Small intestine (tissue), 7 donors: Measurements from ENCODE around the gene AQP1. TPM values are rescaled to one million over a fixed set of nuclear protein-coding genes. Genes with fewer than 3 reads are reported as not detected.

ENCODE experiments used
- DNase-seq, 2 donors: peaks; one replicate each; pipeline versions ENCODE4 v3.0.0 to v3.0.0-alpha.2; 2013
- FAIRE-seq: peaks from 2 replicates; lab custom pipeline; 2012; peaks lifted over from hg19 to GRCh38; lab: Jason Lieb, UNC
- H3K27ac ChIP-seq, 3 donors: one replicate each; pipeline ENCODE4 v1.5.1; 2013; ENCODE audit warnings: low read length in 2 of 3, mild to moderate bottlenecking in 2 of 3, control low read depth in 1 of 3, inconsistent platforms in 1 of 3, low read depth in 1 of 3, moderate library complexity in 1 of 3
- H3K27me3 ChIP-seq, 3 donors: one replicate each; pipeline ENCODE4 v1.6.1; 2013; ENCODE audit warnings: low read length in 3 of 3, inconsistent platforms in 1 of 3; ENCODE audit not compliant: control insufficient read depth in 3 of 3, insufficient read depth in 3 of 3
- H3K36me3 ChIP-seq, 3 donors: one replicate each; pipeline ENCODE4 v1.6.1; 2013; ENCODE audit warnings: low read length in 3 of 3, inconsistent platforms in 1 of 3, low read depth in 1 of 3, mild to moderate bottlenecking in 1 of 3, moderate library complexity in 1 of 3; ENCODE audit not compliant: control insufficient read depth in 3 of 3, insufficient read depth in 2 of 3
- H3K4me1 ChIP-seq, 3 donors: one replicate each; pipeline ENCODE4 v1.6.1; 2013; ENCODE audit warnings: low read length in 2 of 3, inconsistent platforms in 1 of 3, low read depth in 1 of 3, mild to moderate bottlenecking in 1 of 3, moderate library complexity in 1 of 3; ENCODE audit not compliant: control insufficient read depth in 3 of 3, insufficient read depth in 2 of 3
- H3K4me3 ChIP-seq, 3 donors: one replicate each; pipeline ENCODE4 v1.5.1; 2013; ENCODE audit warnings: low read length in 3 of 3, control low read depth in 1 of 3, inconsistent platforms in 1 of 3, low read depth in 1 of 3, mild to moderate bottlenecking in 1 of 3, moderate library complexity in 1 of 3
- H3K9me3 ChIP-seq, 2 donors: one replicate each; pipeline ENCODE4 v1.6.1; 2013; ENCODE audit warnings: low read depth in 1 of 2, low read length in 1 of 2; ENCODE audit not compliant: control insufficient read depth in 2 of 2, insufficient read depth in 1 of 2
- WGBS, 3 donors: extraction: QIAGEN DNeasy Blood & Tissue Kit; methylation state at CpG; one replicate each; pipeline ENCODE4 v1.1.7; 2013; 5-methylcytosine and 5-hydroxymethylcytosine counted together
- polyA plus RNA-seq, 4 donors: library from polyadenylated mRNA; stranded (reverse) in 3 of 4; unstranded in 1 of 4; fragments of 200-250 nt in 3 of 4; fragments of 120-200 nt in 1 of 4; gene quantifications; one replicate each; pipeline versions ENCODE4 v1.2.1 to v1.2.3, GENCODE V29; 2013
- donor health status: healthy with polysubstance abuse.
- donor health status: control.
- donor health status: control.
- donor health status: Bipolar disorder and iron deficiency.
- donor health status: healthy.

Gene AQP1
- polyA plus RNA-seq, 4 donors, result 17.8 to 175 (median 31.4) TPM

GRCh38 chr7:30973791-30974604 is 62.3 kb downstream of the AQP1 start:
- H3K9me3 ChIP-seq, result no peaks in the 10 kb centered on the region
- peaks cover 0 to 1% (median 0%) of the 10 kb centered on the region in 3 donors for H3K27me3 ChIP-seq
- H3K27ac ChIP-seq, result no peak overlapping the region
- H3K36me3 ChIP-seq, result peaks cover 0 to 3% (median 0%) of the 10 kb centered on the region in 3 donors
- H3K4me3 ChIP-seq, result no peak overlapping the region
- H3K4me1 ChIP-seq, result peaks cover 0 to 9% (median 0%) of the 10 kb centered on the region in 3 donors
- FAIRE-seq (no peak), DNase-seq (no peak)
- 89 to 93% (median 93%) methylated on average over 17 to 18 of the region's 18 CpGs for WGBS, 3 donors

GRCh38 chr7:30974605-30975255 is 63.1 kb downstream of the AQP1 start:
- no peak overlapping the region for H3K4me3 ChIP-seq
- H3K36me3 ChIP-seq, result peaks cover 0 to 3% (median 0%) of the 10 kb centered on the region in 3 donors
- peak; percentile 80 to 88 for DNase-seq
- 5 to 17% (median 6%) methylated on average over 7 of the region's 7 CpGs for WGBS, 3 donors
- peaks cover 0 to 4% (median 0%) of the 10 kb centered on the region in 3 donors for H3K27me3 ChIP-seq
- H3K9me3 ChIP-seq, result no peaks in the 10 kb centered on the region
- FAIRE-seq, result no peak
- peaks cover 0 to 9% (median 0%) of the 10 kb centered on the region in 3 donors for H3K4me1 ChIP-seq
- H3K27ac ChIP-seq, result no peak overlapping the region

Other genes starting within 250 kb of the AQP1 start
- under 1 TPM in 2 of 4 donors, not detected in 2; 0.04 to 0.32 TPM for gene CRHR2, start 229.4 kb upstream of the AQP1 start, polyA plus RNA-seq
- gene INMT, start 159.7 kb upstream of the AQP1 start, polyA plus RNA-seq, result 1 to 10 TPM; 1.1 to 6.1 (median 1.6) TPM
- gene MINDY4, start 140.4 kb upstream of the AQP1 start, polyA plus RNA-seq, result 1 to 10 TPM in 2 of 4 donors, under 1 TPM in 2; 0.22 to 6.5 (median 1.9) TPM
- under 1 TPM in 1 of 4 donors, not detected in 3; 0.07 TPM for gene GHRHR, start 52.1 kb downstream of the AQP1 start, polyA plus RNA-seq
- gene ADCYAP1R1, start 140.5 kb downstream of the AQP1 start, polyA plus RNA-seq, result 1 to 10 TPM in 1 of 4 donors, under 1 TPM in 2, not detected in 1; under 0.01 to 4.4 (median 0.84) TPM